AG20443 (cell line): ENCODE measurements around the gene GTPBP1.

ENCODE experiments used
- DNase-seq: peaks from one replicate; pipeline ENCODE4 v3.0.0; 2012; ENCODE audit warnings: low spot score, mixed read lengths

The GTPBP1 gene

DNA sequence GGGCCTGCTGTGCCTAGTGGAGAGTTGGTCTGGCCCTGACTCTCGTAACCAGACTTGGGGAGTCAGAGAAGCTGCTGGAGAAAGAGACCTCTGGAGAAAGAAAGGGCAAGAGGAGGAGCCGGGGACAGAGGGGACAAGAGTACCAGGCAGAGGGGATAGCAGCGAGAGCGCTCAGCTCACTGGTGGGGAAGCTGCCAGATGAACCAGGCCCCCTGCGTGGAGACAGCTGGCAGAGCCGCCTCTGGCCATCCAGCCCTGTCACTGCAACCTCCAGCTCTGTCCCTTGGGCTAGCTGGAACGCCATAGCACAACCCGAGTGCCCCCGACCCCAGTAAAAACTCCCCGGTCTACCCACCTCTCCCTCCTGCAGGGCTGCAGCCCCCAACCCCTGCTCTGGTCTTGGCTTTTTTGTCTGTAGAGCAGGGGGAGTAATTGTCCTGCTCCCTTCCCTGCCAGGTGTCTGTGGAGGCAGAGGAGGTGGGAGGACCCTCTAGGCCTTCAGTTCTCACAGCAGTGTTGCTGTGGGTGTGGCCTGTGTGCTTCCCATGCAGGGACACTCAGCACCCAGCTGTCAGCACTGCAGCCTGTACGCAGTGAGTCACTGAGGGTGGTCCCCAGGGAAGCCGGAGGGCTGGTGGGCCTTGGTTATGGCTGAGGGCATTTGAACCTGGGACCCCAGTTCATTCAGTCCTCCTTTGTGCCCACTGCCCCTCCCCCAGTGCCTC, 54.9 kb downstream of the GTPBP1 start:
- DNase-seq: no peak

DNA sequence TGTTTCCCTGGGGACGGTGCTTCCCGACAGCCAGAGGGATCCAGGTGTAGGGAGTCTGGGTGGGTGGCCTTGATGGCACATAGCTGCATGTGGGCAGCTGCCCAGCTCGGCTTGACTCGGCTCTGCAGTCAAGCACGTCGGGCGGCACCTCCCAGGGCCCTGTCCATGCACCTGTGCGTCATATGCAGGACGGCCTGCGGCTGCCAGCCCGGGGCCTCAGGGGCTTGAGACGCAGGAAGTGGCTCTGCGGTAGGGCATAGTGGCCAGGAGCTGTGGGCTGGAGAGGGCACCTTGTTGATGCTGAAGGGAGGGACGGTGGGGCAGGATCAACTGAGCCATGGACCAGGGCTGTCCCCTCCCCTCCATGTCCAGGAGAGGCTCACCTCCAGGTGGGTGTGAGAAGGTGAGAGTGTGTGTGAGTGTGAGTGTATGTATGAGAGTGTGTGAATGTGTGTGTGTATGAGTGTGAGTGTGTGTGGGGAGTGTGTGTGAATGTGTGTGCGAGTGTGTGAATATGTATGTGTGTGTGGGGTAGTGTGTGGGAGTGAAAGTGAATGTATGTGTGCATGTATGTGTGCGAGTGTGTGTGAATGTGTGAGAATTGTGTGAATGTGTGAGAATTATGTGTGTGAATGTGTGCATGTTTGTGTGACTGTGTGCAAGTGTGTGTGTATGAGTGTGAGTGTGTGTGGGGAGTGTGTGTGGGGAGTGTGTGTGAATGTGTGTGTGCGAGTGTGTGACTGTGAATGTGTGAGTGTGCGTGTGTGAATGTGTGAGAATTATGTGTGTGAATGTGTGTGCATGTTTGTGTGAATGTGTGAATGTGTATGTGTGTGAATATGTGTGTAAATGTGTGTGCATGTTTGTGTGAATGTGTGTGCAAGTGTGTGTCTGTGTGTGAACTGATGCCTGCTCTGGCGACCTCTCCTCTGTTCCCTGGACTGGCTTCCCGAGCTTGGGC, 55.7 kb downstream of the GTPBP1 start:
- DNase-seq: no peak

DNA sequence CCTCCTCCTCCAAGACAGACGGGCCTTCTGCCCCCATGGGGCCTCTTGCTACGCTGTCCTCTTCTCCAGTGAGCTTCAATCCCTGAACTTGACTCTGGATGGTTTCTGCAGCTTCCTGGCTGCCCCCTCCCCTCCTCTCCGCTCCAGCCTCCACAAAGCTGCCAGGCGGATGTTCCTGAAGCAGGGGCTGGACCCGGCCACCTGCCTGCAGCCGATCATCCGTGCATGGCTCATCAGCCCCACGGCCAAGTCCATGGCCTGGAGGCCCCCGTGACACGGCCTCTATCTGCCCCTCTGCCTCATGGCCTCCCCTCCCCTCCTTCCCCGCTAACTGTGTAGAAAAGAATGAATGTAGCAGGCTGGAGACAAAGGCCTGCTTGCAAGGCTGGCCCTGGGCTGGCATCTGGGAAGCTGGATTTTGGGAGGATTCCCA, 56.8 kb downstream of the GTPBP1 start:
- no peak for DNase-seq

GRCh38 chr22:38766076-38766777, 60.5 kb downstream of the GTPBP1 start:
- DNase-seq: peak; percentile 73

GRCh38 chr22:38767313-38767712, 61.6 kb downstream of the GTPBP1 start:
- DNase-seq: no peak

DNA sequence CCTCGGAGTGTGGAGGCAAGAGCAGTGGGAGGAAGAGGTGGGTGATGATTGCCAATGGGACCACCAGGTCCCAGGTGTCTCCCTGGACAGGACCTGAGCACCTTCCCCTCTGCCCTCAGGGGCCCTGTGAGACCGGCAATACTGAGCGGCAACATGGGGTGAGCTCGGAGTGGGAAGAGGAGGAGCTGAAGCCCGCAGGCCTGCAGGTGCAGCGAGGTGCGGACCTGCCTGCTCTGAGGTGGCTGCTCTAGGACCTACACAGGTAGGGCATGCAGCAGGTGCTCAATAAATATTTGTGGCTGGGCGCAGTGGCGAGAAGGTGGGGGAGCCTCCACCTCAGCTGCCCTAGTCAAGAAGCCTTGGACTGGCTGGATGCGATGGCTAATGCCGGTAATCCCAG, 62.3 kb downstream of the GTPBP1 start:
- no peak for DNase-seq

DNA sequence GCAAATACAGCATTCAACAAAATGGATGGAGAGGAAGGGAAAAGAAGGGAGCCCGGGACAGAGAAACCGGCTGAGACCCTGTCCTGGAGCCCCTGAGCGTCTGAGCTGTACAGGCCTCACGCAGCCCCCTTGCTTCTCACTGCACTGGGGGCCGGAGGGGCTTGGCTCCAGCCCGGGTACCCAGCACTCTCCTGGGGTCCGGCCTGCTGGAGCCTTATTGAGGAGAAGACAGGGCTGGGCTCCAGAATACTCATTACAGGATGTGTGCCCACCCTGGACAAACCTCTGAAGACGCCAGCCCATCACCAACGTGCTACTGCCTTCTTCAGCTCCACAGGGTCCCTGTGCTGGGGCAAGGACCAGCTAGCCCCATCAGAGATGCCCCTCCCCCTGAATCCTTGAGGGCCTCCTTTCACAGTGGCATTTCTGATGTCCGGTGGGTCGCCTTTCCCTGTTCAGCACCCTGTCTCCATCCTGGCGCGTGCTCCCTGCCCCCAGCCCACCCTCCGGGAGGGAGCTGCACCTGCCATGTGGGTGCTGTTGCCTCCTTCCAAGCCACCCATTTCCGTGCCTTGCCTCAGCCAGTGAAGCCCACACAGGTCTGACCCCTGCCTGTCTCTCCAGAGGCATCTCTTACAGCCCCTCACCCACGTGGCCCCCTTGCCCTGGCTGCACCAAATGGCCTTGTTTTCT, 64.7 kb downstream of the GTPBP1 start:
- no peak for DNase-seq

- DNase-seq: no peak
Observed at GRCh38 chr22:38772623-38772873, 66.8 kb downstream of the GTPBP1 start.

GRCh38 chr22:38773363-38773946, 67.7 kb downstream of the GTPBP1 start:
- DNase-seq: no peak

DNA sequence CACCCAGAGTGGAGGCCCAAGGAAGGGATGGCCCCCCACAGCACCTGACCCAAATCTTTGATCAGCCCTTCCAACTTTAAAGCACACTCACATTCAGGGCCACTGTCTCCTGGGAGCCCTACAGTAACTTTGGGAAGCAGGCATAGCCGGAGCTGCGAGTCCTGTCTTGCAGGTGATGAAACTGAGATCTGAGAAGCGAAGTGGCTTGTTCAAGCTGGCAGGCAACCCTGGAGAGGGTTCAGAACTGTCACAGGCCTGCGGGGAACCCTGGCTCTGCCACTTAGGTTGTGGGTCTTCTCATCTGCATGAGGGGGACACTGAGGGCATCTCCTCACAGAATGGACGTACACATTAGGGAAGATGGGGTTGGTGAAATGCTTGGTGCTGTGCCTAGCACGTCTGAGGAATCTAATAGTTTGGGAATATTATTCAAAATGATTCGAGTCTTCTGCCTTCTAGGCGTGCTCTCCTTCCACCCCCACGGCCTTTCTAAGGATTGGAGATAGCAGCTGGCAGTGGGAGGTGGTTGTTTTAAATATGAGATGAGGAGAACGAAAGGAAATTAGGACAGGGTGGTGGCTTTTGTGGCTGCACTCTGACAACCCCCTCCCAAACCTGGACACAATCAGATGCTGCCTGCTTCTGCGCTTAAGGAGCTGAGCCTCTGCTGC, 68.9 kb downstream of the GTPBP1 start:
- no peak for DNase-seq

DNA sequence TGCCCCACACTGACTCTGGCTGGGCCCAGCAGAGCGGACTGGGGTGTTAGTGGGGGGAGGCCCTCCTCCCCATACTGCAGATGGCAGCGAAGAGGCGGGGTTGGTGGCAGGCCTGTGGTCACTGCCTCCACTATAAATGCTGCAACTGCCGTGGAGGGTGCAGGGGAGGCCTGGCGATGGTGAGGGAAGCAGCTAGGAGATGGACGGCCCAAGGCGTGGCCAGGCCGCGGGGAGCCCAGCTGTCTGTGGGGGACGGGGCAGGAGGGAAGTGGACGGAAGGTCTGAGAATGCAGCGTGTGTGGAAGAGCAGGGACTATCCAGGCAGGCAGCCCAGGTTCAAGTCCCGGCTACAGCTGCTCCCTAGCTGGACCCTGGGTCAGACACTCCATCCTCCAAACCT, 69.9 kb downstream of the GTPBP1 start:
- no peak for DNase-seq

- no peak for DNase-seq
Observed at GRCh38 chr22:38776086-38776485, 70.3 kb downstream of the GTPBP1 start.

DNA sequence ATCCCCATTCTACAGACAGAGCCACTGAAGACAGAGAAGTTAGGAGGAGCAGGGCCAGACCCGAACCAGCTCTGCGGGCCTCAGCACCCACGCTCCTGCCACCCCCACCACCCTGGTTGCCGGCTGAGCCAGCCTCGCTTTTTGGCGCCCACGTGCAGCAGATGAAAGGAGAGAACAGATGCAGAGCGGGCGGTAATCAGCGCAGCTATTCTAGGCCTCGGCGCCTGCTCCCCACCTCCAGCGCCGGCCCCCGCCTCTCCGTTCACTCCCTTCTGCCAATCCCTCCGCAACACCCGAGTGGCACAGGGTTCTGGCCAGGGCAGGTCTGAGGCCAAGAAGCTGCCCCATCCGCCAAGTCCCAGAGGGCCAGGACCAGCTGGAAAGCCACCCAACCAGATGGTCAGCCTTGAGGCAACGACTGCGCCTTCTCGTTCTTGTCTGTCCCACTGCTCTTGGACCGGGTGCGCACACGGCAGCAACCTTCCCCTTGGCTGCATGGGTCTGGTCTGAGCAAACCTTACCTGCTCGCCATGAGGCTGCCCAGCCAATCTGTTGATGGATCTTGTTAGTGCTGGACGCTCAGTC, 71.4 kb downstream of the GTPBP1 start:
- DNase-seq: no peak

GRCh38 chr22:38781033-38781432, 75.3 kb downstream of the GTPBP1 start:
- no peak for DNase-seq

- DNase-seq: no peak
Observed at GRCh38 chr22:38782402-38783094, 76.8 kb downstream of the GTPBP1 start.
